Ammon's horn (tissue), 1 donor: ENCODE measurements around the gene POLH.
A peak's percentile ranks its signal among the peaks of the same experiment; 100 is the strongest.
"Not testable (repeated sequence)": the region's sequence is repeated elsewhere in the genome, so short reads cannot be mapped to it uniquely, and the experiment has no call there.

Experiments
- DNase-seq: peaks from one replicate; pipeline ENCODE4 v3.0.0-alpha.2; 2016; ENCODE audit warnings: low spot score

The POLH gene

GRCh38 chr6:43630980-43631619 is 55.1 kb downstream of the POLH start:
- no peak for DNase-seq

DNA sequence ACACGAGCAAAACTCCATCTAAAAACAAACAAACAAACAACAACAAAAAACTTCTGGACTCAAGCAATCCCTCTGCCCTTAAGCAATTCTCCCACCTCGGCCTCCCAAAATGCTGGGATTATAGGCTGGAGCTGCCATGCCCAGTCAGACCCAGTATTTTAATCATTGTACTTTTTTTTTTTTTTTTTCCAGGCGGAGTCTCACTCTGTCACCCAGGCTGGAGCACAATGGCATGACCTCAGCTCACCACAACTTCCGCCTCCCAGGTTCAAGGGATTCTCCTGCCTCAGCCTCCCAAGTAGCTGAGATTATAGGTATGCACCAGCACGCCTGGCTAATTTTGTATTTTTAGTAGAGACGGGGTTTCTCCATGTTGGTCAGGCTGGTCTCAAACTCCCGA is 57.0 kb downstream of the POLH start:
- DNase-seq = not testable (repeated sequence)

- no peak for DNase-seq
Measured at GRCh38 chr6:43634702-43635303, 58.8 kb downstream of the POLH start.

GRCh38 chr6:43635387-43636307 is 59.7 kb downstream of the POLH start, which contains the start of gene MAD2L1BP:
MAD2L1BP (plus strand) TSS chr6:43635840; CDS start chr6:43635876, 36 bp downstream.
- DNase-seq = peak; percentile 87

- no peak for DNase-seq
Measured at GRCh38 chr6:43636308-43636659, 60.3 kb downstream of the POLH start.

- no peak for DNase-seq
Measured at GRCh38 chr6:43639984-43640800, 64.2 kb downstream of the POLH start.

DNA sequence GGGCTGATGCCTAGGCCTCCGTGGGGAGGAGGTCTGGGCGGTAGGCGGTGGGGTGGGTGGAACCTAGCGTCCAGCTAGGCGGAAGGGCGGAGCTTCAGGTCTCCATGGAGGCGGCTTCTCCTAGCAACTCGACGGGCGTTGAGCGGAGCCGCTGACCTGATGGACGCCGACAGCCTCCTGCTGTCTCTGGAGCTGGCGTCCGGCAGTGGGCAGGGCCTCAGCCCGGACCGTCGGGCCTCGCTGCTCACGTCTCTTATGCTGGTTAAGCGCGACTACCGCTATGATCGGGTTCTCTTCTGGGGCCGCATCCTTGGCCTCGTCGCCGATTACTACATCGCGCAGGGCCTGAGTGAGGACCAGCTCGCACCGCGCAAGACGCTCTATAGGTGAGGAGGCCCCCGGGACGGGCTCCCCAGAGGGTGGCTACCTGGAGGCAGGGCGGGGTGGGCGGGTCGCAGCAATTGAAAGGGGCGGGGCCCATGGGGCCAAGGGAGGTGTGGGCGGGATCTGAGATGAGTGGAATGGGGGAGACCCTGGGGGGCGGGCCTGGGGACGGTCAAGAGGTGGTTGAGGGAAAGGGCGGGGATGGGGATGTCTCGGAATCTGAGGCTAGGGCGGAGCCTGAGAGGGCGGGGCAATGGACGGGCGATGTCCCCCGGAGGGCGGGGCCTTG is 69.1 kb downstream of the POLH start, which contains the start of gene RSPH9:
TSS of gene RSPH9 (plus strand) at position 97 of the 673 bp plus-strand sequence. CDS start at position 160, 63 bp downstream.
- DNase-seq = no peak

GRCh38 chr6:43645613-43645964 is 69.6 kb downstream of the POLH start:
- DNase-seq = no peak

GRCh38 chr6:43647613-43648012 is 71.6 kb downstream of the POLH start:
- no peak for DNase-seq

GRCh38 chr6:43648248-43648647 is 72.3 kb downstream of the POLH start:
- no peak for DNase-seq

DNA sequence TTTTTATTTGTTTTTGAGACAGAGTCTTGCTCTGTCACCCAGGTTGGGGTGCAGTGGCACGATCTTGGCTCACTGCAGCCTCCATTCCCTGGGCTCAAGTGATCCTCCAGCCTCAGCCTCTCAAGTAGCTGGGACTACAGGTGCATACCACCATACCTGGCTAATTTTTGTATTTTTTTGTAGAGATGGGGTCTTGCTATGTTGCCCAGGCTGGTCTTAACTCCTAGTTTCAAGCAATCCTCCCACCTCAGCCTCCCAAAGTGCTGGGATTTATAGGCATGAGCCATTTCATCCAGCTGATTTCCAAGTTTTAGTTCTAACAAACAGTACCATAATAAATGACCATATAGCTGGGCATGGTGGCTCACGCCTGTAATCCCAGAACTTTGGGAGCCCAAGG is 76.8 kb downstream of the POLH start:
- not testable (repeated sequence) for DNase-seq

GRCh38 chr6:43657221-43657802 is 81.3 kb downstream of the POLH start:
- DNase-seq = no peak

DNA sequence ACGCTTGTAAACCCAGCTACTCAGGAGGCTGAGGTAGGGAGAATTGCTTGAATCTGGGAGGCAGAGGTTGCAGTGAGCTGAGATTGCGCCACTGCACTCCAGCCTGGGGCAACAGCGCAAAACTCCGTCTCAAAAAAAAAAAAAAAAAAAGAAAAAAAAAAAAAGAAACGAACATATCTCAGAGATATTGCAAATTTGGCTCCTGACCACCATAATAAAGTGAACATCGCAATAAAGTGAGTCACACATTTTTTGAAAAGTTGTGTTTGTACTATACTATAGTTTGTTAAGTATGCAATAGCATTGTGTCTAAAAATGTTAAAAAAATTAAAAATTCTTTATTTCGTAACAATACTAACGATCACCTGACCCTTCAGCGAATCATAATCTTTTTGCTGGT is 82.2 kb downstream of the POLH start:
- no peak for DNase-seq

- DNase-seq = not testable (repeated sequence)
Measured at GRCh38 chr6:43662948-43663347, 87.0 kb downstream of the POLH start.
